GM12873 (cell line): Measurements from ENCODE around the gene WDR5.

Source experiments
- TF ChIP-seq, protein P1 (sequence below): IDR thresholded peaks from 2 replicates; pipeline ENCODE4 v1.5.1; 2012; ENCODE audit warnings: low read depth, mild to moderate bottlenecking, moderate library complexity, low read length, control low read depth; ENCODE audit not compliant: insufficient read depth; ENCODE audit errors: missing control alignments

Gene WDR5

DNA sequence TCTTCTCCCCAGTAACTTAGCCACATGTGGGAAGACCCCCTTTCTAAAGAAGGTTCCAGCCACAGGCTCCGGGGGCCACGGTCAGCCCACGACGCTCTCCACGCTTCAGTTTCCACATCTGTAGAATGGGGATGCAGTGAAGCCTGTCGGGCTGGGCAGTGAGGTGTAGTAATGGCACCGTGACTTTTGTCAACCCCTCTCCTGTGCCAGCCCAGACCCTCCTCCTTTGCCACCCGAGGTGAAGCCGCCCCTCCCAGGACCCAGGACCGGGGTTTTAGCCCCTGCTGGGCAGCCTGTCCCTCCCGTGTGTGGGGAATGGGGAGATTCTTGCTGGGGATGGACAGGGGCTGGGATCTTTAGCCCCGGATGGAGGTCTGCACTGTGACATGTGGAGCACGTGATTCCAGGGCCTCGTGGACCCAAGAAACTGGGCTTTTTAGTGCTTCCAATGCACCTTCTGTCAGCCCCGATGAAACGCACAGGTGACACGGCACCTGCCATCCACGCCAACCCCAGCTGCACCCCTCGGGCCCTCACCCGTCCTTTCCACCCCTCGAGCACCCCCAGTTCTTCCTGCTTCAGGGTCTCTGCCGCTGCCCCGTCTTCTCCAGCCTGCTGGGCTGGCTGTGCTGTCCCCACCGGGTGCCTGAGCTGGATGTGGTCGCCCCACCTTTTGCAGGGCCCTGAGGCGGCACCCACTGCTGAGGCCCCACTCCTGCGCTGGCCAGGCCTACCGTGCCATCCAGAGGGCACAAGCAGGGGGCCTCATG lies 41.9 kb downstream of the WDR5 start:
- TF ChIP-seq, protein P1, sequence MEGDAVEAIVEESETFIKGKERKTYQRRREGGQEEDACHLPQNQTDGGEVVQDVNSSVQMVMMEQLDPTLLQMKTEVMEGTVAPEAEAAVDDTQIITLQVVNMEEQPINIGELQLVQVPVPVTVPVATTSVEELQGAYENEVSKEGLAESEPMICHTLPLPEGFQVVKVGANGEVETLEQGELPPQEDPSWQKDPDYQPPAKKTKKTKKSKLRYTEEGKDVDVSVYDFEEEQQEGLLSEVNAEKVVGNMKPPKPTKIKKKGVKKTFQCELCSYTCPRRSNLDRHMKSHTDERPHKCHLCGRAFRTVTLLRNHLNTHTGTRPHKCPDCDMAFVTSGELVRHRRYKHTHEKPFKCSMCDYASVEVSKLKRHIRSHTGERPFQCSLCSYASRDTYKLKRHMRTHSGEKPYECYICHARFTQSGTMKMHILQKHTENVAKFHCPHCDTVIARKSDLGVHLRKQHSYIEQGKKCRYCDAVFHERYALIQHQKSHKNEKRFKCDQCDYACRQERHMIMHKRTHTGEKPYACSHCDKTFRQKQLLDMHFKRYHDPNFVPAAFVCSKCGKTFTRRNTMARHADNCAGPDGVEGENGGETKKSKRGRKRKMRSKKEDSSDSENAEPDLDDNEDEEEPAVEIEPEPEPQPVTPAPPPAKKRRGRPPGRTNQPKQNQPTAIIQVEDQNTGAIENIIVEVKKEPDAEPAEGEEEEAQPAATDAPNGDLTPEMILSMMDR = no peak

DNA sequence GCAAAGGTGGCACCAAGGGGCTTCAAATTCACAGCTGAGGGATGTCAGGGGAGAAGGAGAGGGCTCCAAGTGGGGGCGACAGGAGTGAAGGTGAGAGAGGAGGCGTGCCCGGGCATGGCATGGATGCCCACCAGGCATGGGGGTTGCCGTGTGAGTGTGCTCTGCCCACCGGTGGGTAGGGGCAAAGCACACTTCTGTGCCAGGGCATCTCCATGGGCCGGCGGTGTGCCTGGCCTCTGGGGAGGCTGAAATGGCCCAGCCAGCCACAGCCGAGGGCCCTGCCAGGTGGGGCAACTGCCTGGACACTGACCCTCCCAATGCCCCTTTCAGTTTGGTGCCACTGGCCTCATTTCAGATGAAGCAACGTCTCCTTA lies 42.5 kb downstream of the WDR5 start:
- TF ChIP-seq, protein P1 = no peak

DNA sequence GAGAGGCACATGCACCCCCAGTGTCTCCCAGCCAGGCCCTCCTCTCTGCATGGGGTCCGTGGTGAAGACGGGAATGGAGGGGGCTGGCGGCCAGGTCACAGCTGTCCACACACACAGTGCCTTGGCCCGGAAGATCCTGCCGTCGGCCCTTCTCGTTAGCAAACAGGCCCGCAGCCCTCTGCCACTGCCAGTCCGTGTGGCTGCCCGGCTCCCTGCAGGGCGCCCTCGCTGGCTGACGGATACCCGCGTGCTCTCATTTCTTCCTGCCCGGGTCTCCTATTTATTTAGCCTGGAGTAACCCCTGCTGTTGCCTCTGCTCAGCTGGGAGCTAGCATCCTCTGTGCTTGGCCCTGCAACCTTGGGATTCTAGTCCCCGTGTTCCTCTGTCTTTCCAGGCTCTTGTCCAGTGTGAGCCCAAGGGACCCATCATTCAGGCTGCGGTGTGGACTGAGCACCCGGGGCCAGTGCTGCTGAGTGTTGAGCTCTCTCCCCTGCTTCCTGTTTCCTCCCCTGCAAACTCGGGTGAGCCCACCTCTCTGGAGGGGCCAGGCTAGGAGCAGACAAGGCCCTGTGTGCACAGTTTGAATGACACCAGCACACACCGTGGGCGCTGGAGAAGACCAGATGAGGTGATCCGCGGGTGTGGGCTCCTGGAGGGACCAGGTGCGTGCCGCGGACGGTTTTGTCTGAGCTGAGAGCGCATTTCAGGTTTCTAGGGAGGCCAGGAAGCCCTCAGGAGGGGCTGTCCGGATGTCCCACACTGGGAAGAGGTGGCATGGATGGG lies 43.1 kb downstream of the WDR5 start:
- TF ChIP-seq, protein P1 = no peak

DNA sequence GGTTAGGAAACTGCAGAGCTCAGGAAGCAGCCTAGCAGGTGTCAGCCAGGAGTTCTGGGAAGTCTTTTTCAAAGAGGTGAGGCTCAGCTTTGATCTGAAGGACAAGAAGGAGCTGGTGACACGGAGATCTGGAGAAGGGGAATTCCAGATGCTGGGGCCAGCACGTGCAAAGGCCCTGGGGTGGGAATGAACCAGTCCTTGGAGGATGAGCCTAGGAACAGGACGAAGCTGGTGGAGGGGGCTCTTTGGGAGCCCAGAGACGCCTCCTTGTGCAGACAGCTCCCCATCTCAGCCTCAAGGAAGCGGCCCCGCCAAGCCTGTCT lies 43.7 kb downstream of the WDR5 start:
- TF ChIP-seq, protein P1 = no peak

DNA sequence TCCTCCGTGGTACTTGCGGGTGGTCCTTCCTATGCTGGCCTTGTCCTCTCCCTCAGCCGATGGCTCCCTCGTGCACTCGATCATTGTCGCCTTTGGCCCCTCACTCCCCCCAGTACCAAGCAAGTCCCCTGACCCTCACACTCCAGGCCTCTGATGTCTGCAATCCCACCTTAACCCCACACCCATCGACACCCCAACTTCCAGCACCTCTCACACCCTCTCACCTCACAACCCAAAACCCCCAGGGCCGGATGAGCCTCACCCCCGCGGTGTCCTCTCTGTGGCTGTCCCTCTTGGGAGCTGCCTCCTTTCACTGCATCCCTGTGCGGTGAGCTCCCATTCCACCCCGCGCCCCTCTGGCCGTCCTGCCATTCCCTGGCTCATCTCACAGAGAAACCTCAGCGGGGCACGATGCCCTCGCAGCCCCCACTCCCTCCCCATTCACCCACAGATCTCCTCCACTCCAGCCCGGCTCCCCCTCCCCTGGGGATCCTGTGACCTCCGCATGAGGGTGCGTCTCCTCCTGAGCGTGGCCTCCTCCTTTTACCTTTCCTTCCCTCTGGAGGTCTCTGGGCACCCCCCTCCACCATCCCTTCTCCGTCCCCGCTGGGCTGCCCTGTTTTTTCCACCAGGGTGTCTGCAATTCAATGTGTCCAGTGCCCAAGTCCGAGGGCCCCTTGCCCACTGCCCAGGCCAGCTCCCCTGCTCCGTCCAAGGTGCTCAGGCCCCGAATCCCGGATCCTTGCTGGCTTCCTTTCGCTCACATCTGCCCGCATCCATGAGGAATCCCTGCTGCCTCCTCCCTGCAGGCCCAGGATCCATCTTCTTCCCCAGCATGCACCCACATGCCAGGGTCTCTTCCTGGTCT lies 44.3 kb downstream of the WDR5 start:
- TF ChIP-seq, protein P1 = no peak

DNA sequence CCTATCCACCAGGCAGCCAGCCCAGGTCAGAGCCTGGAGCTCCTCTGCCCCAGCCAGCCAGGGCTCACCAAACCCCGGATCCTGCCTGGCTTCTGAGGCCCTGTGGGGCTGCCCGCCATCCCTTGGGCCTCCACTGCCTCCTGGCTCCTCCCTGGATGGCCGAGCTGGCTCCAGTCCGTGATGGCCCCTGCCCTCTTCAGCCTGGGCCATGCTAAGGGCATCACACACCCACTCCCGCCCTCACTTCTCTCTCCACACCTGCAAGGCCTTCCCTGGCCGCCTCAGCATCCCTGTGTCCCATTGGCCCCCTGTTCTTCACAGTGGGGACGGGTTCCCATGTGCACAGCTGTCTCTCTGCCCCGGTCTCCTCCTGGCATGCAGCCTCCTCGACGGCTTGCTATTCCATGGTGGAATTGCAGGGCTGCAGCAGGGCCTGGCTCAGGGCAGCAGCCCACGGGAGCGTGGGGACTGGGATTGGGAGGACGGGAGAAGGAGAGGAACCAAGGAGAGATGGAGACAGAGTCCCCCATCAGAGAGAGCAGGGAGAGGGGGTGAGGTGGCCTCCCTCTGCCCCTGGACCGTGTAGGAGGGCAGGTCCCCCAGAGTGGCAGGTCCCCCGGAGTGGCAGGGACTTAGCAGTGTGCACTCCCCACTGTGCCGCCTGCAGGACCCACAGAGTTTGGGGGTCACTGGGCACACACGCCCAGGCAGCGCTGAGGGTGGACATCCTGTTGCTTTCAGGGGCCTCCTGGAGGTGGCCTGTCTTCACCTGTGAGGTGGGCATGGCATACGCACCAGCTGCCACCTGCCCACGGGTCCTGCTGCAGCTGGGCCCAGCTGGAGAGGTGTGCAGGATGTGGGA lies 45.1 kb downstream of the WDR5 start:
- TF ChIP-seq, protein P1 = no peak

DNA sequence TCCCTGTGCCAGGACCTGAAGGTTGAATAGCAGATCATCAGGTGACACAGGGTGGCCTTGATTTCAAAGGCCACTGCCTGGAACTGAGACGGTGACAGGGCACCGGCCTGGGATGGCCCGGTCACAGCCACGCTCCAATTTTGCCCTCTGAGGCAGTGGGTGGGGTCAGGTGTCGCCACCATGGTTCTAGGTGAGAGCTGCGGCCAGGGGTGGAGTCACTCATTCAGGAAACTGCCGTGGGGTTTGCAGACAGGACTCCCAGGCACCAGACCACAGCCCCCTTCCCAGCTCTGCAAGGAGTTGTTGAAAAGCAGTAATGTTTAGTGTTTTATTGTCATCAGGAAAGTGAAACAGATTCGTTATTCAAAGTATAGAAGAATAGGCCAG lies 45.8 kb downstream of the WDR5 start:
- TF ChIP-seq, protein P1 = no peak
